CD4-positive, alpha-beta T cell treated with Interleukin-6 for 4 hours (primary cell): ENCODE measurements around the gene MRPL33.
A peak's percentile ranks its signal among the peaks of the same experiment; 100 is the strongest.
"Not testable (repeated sequence)": the region's sequence is repeated elsewhere in the genome, so short reads cannot be mapped to it uniquely, and the experiment has no call there.

Source experiments
- DNase-seq: peaks from one replicate; pipeline ENCODE4 v3.0.0-alpha.2; 2020; ENCODE audit warnings: mixed read lengths

MRPL33 gene

DNA sequence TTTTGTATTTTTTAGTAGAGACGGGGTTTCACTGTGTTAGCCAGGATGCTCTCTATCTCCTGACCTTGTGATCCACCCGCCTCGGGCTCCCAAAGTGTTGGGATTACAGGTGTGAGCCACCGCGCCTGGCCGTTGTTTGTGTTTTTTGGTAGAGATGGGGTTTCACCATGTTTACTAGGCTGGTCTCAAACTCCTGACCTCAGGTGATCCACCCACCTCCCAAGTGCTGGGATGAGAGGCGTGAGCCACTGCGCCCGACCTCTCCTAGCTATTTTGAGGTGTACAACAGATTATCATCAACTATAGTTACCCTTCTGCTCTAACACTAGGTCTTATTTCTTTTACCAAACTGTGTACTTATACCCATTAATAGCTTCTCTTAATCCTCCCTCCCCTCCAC is 28.9 kb upstream of the MRPL33 start:
- DNase-seq, result no peak

DNA sequence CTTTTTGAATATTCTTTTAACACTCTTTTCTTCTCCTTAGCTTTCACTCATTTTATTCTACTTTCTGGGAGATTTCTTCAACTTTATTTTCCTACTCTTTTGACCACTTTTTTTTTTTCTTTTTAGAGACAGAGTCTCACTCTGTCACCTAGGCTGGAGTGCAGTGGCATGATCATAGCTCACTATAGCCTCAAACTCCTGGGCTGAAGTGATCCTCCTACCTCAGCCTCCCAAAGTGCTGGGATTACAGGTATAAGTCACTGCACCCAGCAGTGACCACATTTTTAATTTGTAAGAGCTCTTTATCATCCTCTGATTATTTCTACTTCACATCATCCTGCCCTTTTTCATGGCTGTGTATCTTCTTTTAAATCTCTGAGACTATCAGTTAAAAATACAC is 26.0 kb upstream of the MRPL33 start:
- not testable (repeated sequence) for DNase-seq

DNA sequence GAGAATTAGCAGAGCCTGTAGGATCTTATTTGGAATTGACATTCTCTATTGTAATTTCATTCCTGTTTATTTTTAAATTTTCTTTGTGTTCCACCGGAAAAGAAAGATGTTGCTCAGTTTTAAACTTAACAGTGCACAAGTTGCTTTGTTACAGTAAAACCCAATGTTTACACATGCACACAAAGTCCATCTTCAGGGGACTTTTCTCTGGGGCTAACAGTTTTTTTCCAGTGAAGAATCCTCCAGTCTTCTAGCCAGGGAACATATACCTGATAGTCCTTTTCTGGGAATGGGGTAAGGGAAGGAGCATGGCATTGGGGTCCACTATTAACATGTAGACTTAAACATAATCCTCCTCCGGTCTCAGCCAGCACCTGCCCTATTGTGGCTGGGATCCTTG is 25.2 kb upstream of the MRPL33 start:
- DNase-seq, result no peak

DNA sequence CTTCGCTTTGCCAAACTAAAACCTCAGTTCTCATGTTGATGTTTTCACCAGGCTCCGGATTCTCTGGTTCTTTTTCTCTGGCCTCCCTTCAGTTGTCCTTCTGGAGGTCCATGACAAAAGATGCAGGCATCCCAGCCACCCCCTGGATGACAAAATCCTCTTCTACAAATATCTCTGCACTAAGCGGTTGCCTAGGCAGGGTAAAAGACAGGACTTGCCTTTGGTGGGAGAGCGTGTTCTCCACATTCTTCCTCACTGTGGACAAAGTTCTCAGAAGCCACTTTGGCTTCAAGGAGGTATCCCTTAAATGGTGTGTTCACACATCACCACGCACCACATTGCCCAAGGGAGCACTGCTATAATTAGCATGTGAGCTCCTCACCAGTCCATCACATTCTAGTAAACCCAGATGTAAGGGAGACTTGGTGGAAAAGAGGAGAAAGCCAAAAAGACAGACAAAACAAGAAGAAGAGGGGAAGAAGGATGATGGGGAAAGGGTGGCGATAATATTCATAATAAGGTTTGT is 23.6 kb upstream of the MRPL33 start:
- no peak for DNase-seq

DNA sequence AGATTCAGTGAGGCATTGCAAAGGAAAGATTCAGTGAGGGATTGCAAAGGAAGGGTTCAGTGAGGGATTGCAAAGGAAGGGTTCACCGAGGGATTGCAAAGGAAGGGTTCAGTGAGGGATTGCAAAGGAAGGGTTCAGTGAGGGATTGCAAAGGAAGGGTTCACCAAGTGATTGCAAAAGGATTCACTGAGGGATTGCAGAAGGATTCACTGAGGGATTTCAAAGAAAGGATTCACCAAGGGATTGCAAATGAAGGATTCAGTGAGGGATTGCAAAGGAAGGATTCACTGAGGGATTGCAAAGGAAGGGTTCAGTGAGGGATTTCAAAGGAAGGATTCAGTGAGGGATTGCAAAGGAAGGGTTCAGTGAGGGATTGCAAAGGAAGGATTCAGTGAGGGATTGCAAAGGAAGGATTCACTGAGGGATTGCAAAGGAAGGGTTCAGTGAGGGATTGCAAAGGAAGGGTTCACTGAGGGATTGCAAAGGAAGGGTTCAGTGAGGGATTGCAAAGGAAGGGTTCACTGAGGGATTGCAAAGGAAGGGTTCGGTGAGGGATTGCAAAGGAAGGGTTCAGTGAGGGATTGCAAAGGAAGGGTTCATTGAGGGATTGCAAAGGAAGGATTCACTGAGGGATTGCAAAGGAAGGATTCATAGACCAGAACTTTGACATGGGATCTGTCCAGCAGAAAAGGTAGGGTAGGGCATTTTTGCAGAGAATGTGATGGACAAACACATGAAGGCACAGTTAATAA is 22.5 kb upstream of the MRPL33 start:
- not testable (repeated sequence) for DNase-seq

DNA sequence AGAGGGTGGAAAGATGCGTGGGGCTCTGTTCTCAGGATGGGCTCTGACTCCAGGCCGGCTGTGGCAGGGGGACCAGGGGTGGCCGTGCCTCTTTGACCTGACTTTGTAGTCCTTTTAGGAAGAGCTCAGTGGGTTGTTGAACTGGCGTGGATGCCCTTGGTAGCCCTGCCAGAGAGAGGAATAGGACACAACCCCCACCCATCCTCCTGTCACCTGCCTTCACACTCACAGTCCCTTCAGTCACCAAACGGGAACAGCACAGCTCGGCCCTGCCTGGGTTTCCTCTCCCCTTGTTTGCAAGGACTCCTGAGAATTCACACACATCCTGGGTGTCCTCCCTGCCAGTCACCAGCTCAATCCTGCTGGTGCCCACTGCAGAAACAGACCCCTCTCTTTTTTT is 20.1 kb upstream of the MRPL33 start:
- DNase-seq, result no peak

DNA sequence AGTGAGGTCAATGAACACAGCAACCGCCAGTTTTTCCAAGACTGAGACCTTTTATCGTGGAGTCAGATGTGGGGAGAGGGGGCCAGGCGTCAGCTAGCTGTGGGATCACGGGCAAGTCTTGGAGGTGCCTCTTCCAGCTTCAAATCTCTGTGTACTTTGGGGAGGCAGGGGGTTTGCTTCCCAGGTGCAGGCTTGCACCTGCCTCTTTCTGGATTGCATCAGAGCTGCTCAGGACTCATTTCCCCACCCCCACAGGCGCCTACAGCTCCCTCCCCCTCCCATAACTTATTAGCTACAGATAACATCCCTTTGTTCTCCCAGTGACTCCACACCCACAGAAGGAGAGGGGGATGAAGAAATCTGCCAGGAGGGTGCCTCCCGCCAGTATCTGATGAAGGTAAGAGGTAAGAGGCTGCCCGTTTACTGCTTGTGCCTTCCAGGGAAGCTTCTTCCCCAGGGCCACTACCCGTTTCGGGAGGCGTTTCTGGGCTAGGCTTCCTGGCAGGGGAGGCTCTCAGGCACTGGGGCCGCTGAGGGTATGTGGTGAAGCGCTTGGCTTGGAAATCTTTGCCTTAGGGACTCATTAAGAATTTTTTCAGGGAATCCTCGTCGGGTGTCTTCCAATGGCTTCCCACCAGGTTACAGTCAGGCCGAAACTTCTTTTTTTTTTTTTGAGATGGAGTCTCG is 18.8 kb upstream of the MRPL33 start:
- no peak for DNase-seq

DNA sequence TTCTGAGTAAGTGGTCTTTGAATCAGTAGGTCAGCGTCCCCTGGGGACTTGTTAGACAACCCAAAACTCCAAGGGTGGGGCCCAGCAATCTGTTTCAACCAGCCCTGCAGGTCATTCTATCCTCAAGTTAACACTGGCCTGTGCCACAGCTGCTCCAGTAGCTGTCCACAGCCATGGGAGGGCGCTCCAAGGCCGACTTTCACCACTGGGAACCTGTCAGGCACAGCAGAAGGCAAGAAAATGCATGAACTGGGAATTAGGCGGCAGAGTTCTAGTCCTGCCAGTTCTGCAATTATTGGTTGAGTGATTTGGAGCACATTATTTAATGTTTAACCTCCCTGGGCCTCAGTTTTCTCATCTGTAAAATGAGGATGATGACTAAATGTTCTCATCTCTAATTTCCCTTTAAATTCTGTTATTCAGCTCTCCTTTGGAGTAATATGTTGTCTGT is 17.4 kb upstream of the MRPL33 start:
- peak; percentile 65 for DNase-seq

DNA sequence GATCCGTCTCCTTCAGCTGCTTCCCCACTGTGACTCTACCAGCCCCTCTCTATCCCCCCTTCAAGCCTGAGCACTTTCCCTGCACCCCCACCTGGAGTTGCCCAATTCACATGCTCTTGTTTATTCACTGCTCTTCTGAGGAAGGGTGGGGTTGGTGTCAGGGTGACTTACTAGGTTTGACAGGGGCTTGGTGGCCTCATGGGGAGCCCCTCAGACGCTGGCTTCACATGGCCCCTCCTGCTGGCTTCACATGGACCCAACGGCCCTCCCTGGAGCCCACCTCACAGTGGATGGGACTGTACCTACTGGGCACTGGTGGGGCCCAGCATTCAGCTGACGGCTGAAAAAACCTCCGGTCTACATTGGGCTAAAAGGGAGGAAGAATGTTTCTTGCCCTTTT is 16.7 kb upstream of the MRPL33 start:
- no peak for DNase-seq

DNA sequence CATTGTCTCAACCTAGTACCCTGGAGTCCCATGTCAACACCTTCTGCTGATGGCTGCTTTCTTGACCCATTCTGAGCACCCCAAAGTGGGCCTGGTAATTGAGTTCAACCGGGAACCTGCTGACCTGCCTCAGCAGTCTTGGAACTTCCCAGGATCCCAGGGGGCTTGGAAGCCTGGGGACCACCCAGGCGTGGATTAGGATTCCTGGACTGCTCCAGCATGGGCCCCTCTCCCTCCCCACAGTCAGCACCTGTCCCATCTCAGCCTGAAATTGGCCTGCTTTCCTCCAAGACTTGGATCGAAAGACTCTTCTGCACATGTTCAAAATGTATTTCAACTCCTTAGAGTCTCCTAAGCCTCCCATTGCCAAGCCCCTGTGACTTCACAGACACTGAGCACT is 15.4 kb upstream of the MRPL33 start:
- DNase-seq, result no peak

DNA sequence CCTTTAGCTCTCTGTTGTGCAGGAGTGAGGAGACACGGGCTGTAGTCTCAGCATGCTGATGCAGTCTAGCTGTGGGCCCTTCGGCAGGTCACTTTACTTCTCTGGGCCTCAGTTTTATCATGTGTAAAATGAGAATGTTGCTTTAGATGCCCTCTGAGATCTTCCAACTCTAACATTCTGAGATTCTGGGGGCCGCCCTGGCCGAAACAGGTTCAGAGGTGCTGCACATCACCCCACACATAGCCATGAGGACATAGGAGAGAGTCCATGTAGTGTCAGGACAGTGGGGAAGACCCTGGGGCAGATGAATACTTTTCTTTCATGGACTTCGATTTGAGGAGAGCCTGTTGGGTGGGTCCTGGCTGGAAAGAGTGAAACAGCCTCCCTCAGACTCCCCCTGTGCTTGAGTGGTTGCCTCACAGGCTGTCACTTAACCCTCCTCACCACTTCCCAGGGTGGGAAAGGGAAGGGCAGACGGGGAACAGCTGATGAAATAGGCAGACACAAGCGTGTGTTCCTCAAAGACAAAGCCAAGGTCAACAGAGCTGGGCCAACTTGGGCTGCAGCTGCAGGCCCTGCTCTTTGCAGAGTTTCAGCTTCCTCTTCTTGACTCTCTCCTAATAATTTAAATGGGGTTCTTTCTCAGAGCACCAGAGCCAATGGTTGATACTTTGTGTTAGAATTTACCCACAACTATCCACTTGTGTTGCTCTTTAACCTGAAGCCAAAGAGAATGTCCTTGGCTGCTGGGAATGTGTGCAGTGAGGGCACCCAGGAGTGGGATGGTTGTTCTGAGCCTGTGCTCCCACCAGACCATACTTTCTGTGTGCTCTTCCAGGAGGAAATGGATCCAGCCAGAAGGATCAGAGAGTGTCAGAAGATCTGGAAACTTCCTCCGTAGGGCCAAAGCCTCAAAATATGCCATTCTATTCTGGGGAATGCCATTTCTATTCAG is 14.7 kb upstream of the MRPL33 start:
- DNase-seq, result no peak

DNA sequence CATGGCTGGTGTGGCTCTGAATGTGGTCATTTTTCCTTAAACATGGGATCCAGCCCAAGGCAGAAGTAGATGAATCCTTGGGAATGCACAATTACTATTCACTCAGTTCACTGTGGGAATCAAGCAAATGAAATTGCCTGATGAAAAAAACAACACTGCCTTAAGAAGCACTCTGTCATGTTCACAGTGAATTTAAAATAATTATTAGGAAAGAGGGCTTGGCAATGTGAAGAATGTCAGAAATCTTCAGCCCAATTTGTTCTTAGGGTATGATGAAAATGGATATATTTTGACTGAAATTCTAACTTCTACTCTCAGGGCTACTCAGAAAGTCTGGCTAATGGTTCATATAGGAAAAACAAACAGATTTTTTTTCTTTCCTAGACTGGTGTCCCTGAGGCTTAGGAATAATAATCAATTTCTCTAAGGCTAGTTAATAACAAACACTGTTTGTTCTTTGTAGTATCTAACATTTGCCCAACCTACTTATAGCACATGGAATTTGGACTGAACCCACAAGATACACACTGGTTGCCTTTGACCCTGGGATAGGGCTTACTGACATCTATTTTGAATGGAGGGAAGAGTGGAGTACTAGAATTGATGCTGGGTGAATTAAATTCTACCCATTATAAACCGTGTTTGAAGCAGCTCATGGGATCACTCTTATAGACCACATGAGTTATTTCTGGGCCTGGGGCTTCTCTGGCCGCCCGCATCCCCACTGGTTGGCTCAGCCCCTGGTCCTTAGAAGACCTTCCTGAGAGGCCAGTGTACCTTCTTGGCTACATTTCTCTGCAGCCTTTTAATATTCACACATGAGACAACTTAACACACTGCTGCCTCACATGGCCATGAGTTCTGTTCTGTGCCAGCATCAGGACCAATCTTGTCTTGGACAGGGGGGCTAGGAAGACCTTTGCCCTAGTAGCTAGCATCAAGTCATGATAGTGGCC is 8.3 kb upstream of the MRPL33 start:
- DNase-seq, result no peak

DNA sequence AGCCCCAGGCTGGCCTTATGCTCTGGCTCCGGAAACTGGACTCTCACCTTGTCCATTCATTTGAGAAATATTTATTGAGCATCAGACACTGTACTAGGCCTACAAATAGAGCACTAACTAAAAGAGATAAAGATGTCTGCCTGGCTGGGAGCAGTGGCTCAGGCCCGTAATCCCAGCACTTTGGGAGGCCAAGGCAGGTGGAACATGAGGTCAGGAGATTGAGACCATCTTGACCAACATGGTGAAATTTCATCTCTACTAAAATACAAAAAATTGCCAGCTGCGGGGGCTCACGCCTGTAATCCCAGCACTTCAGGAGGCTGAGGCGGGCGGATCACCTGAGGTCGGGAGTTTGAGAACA is 7.6 kb upstream of the MRPL33 start:
- no peak for DNase-seq

DNA sequence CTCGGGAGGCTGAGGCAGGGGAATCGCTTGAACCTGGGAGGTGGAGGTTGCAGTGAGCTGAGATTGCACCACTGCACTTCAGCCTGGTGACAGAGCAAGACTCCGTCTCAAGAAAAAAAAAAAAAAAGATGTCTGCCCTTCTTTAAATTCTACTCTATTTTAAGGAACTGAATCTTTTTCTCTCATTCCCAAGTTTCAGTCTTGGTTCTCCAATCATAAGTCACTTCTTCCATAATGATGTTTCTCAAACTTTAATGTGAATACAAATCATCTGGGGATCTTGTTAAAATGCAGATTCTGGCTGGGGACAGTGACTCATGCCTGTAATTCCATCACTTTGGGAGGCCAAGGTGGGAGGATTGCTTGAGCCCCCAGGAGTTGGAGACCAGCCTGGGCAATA is 7.0 kb upstream of the MRPL33 start:
- not testable (repeated sequence) for DNase-seq

DNA sequence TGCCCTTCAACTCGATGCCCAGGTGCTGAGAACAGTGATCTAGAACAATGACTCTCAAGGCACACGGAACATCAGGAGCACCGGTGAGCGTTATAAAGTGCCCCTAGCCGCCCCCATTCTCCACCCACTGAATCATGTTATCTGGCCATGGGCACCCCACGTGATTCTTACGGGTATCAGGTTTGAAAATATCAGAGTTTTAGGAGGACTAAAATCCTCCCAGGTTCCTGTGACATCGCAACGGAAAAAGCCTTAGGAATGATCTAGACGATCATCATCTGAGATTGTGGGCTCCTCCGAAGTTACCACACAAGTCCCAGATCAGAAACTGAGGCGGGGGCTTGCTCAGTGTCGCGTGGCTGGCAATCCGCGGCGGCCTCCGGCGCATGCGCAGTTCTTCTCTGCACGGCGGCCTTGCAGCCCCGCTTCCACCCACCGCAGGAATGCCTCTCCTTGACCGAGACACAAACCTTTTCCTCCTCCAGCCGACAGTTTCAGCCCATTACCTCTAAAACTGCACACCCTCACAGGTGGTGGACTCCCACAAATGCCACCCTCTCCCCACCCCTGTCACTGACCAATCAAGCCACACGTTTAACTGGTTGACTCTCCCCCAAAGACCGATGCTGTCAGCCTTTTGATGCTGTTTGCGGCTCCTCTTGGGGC is 5.8 kb upstream of the MRPL33 start:
- DNase-seq, result peak; percentile 67

DNA sequence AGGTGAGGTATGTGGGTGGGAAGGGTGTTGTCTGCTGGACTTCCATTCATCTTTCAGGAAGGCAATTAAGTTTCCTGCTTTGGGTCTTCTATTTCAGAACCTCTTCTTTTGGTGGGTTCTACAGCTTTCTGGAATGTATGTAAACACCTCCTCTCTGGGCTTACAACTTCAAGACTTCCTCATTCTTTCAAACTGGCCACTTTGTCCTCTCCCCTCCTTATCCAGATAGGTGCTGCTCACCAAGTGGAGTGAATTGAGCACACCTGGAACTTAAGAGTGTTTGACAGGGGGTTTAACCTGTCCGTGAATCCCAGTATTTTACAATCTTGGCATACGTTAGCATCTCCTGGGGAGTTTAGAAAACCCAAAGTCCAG is 5.2 kb upstream of the MRPL33 start:
- no peak for DNase-seq

DNA sequence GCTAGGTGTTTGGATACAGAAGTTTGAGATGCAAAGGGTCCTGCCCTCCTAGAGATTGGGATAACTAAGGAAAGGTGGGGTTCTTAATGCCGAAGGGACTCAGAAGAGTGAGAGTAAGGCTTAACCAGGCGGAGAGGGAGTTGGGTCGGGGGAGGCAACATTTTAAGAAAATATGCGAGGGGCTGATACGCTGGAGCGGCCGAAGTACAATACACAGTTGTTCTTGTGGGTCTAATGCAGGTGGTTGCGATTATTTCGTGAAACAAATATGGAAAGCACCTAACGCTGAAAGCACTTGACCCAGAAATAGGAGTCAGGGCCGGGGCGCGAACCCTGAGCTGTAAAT is 344 bp upstream of the MRPL33 start:
- no peak for DNase-seq

DNA sequence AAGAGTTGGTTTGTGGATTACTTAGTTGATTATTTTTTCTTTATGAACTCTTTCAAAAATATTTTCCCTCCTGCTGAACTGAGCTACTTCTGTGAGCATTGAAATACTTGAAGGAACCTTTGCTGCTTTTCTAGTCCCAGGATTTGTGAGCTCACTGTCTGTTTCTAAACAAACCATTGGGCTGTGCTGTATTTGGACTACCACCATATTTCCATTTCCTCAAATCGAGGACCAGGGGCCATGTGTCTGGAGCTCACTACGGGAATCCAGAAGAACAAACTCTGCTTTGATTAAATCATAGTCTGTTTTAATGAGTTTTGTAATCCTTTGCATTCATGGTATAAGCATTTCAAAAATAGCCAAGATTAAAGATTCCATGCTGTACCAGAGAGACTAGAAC is 1.3 kb downstream of the MRPL33 start:
- DNase-seq, result no peak

DNA sequence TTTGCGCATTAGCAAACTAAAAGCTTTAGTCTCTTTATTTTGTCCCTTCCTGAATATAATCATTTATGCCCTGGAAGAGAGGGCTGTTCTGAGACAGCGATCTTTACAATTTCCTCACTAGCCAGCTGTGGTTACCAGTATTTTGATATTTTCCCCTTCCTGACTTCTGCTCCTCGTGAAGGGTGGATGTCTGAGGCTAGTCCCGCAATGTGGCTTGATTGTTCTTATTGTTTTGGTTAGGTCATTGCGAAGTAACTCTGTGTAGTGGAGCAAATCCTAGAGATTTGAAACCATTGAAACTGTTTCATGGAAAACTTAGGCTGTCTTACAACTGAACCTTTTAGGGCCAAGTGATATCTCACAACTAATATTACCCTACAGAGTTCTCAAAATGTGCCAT is 2.4 kb downstream of the MRPL33 start:
- no peak for DNase-seq

DNA sequence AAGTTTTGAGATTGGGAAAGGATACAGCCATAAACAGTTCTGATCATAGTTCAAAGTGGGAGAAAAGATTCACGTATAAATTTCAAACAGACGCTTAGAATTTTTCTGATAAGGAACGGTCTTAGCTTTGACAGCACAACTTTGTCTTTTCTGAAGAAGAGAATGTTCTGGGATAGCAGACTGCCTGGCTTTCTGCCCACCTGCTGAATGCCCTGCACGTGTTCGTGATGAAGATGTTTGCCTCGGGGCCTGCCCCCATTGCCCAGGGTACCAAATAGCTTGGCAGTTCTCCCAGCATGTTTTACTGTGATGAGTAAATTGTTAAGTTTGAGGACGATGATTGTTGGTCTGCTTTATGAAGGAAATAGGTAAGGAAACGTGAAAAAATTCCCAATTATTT is 4.6 kb downstream of the MRPL33 start:
- no peak for DNase-seq

DNA sequence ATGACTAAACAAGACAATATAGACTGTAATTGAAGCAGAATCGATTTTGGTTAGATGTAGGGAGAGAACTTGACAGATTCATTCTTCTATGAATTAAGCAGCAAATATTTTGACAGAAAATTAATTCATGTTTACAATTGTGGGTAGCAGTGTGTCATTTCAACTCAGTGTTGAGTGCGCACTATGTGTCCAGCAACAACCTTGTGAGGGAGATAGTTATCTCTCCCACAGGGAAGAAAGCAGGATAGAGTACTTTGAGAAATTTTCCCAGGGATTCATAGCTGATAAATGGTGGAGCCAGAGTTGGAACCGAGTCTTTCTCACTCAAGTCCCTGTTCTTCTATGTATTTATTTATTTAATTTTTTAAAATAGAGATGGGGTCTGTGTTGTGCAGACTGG is 5.2 kb downstream of the MRPL33 start:
- no peak for DNase-seq
